ENCODE measurements around the gene IPP. TPM values are rescaled to one million over a fixed set of nuclear protein-coding genes. Genes with fewer than 3 reads are reported as not detected.

The IPP gene
- total RNA-seq, 2 experiments from 2014 or later = 6.0 to 6.6 TPM

- ATAC-seq (ENCODE audit: poor library complexity) (no peak), DNase-seq (no peak)
- H3K9me3 Mint-ChIP-seq = no peaks in the 10 kb centered on the region
- peaks cover 59% of the 10 kb centered on the region for H3K4me1 Mint-ChIP-seq (ENCODE audit: low read depth)
- ChIA-PET CTCF (no interaction called here), POLR2A (no interaction called here)
- H3K36me3 ChIP-seq (ENCODE audit: insufficient read depth, low read length) = no peaks in the 10 kb centered on the region
- H3K27me3 ChIP-seq (ENCODE audit: control insufficient read depth in 1 of 2, insufficient read depth in 2 of 2, low read length in 2 of 2) = no peaks in the 10 kb centered on the region
- H3K27ac Mint-ChIP-seq = peak overlapping the region; percentile 21
- no peak for TF ChIP-seq CTCF (IDR thresholded peaks at IDR 0.05)
- peaks cover 20% of the 10 kb centered on the region for H3K4me1 ChIP-seq (ENCODE audit: insufficient read depth, low read length)
- no peak overlapping the region for H3K4me3 Mint-ChIP-seq
- H3K4me3 ChIP-seq (ENCODE audit: low read length) = no peak overlapping the region
- no peaks in the 10 kb centered on the region for H3K27me3 Mint-ChIP-seq
- H3K27ac ChIP-seq (ENCODE audit: low read depth in 1 of 2, low read length in 2 of 2) = no peak overlapping the region
- intact Hi-C loops (cut with DNase I, micrococcal nuclease) = no loop called here
- H3K36me3 Mint-ChIP-seq (ENCODE audit: low read depth) = peaks cover 45% of the 10 kb centered on the region
- no peaks in the 10 kb centered on the region for H3K9me3 ChIP-seq (ENCODE audit: control insufficient read depth in 1 of 2, insufficient read depth in 1 of 2, low read length in 2 of 2)
Observed at GRCh38 chr1:45666836-45667235, 83.6 kb downstream of the IPP start.

DNA sequence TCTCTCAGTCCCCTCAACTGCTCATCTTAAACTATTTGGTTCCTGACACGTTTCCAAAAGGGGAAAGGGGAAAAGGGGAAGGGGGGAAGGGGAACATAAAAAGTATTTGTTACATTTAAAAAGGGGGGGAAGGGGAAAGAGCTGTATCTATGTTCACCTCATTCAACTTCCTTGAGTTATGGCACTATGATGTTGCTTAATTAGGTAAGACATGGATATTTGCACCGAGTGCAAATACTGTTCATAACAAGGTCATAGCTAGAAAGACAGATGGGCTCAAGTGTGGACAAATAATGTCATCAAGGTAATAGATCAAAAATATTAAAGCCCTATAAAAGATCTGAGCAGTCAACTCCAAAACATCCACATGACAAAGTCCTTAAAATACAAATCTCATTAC, 90.1 kb downstream of the IPP start:
- ChIA-PET CTCF (no interaction called here), POLR2A (no interaction called here)
- Mint-ChIP-seq H3K36me3 (ENCODE audit: low read depth) (peaks cover 75% of the 10 kb centered on the region), H3K27ac (no peak overlapping the region), H3K9me3 (no peaks in the 10 kb centered on the region), H3K4me3 (no peak overlapping the region), H3K4me1 (ENCODE audit: low read depth) (peaks cover 24% of the 10 kb centered on the region), H3K27me3 (no peaks in the 10 kb centered on the region)
- H3K27ac ChIP-seq (ENCODE audit: low read depth in 1 of 2, low read length in 2 of 2) = no peak overlapping the region
- no peak for TF ChIP-seq CTCF (IDR thresholded peaks at IDR 0.05)
- no peaks in the 10 kb centered on the region for H3K27me3 ChIP-seq (ENCODE audit: control insufficient read depth in 1 of 2, insufficient read depth in 2 of 2, low read length in 2 of 2)
- H3K9me3 ChIP-seq (ENCODE audit: control insufficient read depth in 1 of 2, insufficient read depth in 1 of 2, low read length in 2 of 2) = no peaks in the 10 kb centered on the region
- H3K36me3 ChIP-seq (ENCODE audit: insufficient read depth, low read length) = peaks cover 58% of the 10 kb centered on the region
- ATAC-seq (ENCODE audit: poor library complexity) (no peak), DNase-seq (no peak)
- no peaks in the 10 kb centered on the region for H3K4me1 ChIP-seq (ENCODE audit: insufficient read depth, low read length)
- intact Hi-C loops (cut with DNase I, micrococcal nuclease) = no loop called here
- H3K4me3 ChIP-seq (ENCODE audit: low read length) = no peak overlapping the region

DNA sequence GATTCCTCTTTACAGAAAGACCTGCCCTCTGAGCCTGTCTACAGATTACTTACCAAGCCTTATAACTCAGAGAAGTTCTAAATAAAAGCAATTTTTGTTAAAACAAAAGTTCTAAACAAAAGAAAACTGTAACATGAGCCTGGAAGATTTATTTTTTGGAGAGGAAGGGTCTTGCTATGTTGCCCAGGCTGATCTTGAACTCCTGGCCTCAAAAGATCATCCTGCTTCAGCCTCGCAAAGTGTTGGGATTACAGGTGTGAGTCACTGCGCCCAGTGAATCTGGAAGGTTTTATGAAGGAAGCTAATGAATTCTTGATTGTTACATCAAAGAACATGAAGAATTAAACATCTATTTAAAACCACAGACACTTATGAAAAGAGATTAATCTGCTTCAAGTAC, 91.2 kb downstream of the IPP start:
- no peaks in the 10 kb centered on the region for H3K9me3 Mint-ChIP-seq
- no peak overlapping the region for H3K4me3 Mint-ChIP-seq
- DNase-seq (no peak), ATAC-seq (ENCODE audit: poor library complexity) (no peak)
- no peaks in the 10 kb centered on the region for H3K27me3 Mint-ChIP-seq
- Histone ChIP-seq H3K4me3 (ENCODE audit: low read length) (no peak overlapping the region), H3K27ac (ENCODE audit: low read depth in 1 of 2, low read length in 2 of 2) (no peak overlapping the region), H3K4me1 (ENCODE audit: insufficient read depth, low read length) (no peaks in the 10 kb centered on the region), H3K36me3 (ENCODE audit: insufficient read depth, low read length) (peaks cover 69% of the 10 kb centered on the region), H3K27me3 (ENCODE audit: control insufficient read depth in 1 of 2, insufficient read depth in 2 of 2, low read length in 2 of 2) (no peaks in the 10 kb centered on the region), H3K9me3 (ENCODE audit: control insufficient read depth in 1 of 2, insufficient read depth in 1 of 2, low read length in 2 of 2) (no peaks in the 10 kb centered on the region)
- peaks cover 20% of the 10 kb centered on the region for H3K4me1 Mint-ChIP-seq (ENCODE audit: low read depth)
- POLR2A ChIA-PET = no interaction called here
- no peak for TF ChIP-seq CTCF (IDR thresholded peaks at IDR 0.05)
- CTCF ChIA-PET = no interaction called here
- H3K36me3 Mint-ChIP-seq (ENCODE audit: low read depth) = peaks cover 86% of the 10 kb centered on the region
- intact Hi-C loops (cut with DNase I, micrococcal nuclease) = no loop called here
- H3K27ac Mint-ChIP-seq = no peak overlapping the region

Measured in CD4-positive, alpha-beta T cell (primary cell).